BJ (cell line): Measurements from ENCODE around the gene MYBPC1. TPM values are rescaled to one million over a fixed set of nuclear protein-coding genes. Genes with fewer than 3 reads are reported as not detected.

Experiments used
- CTCF ChIA-PET: fragments of 350-600 bp; formaldehyde crosslinking; extraction: SDS; loops from one replicate; lab custom pipeline; 2021; ENCODE audit warnings: antibody characterized with exemption, inconsistent platforms; lab: Yijun Ruan, JAX
- POLR2A ChIA-PET: fragments of 300-600 bp; sonication (Branson Sonifier 250); formaldehyde crosslinking; extraction: SDS; loops from one replicate; lab custom pipeline; 2021; ENCODE audit warnings: antibody characterized with exemption; lab: Charles Lee
- DNase-seq: peaks from one replicate; pipeline ENCODE4 v3.0.0-alpha.2; 2011; ENCODE audit warnings: low read depth
- H3K27me3 ChIP-seq: 2 replicates; pipeline ENCODE4 v1.6.0; 2011; ENCODE audit warnings: low read length; ENCODE audit not compliant: control insufficient read depth, insufficient read depth
- H3K36me3 ChIP-seq: 2 replicates; pipeline ENCODE4 v1.5.1; 2011; ENCODE audit warnings: low read length; ENCODE audit not compliant: control insufficient read depth, insufficient read depth
- H3K4me3 ChIP-seq: 2 replicates; pipeline ENCODE4 v1.5.1; 2011; ENCODE audit warnings: low read depth, mild to moderate bottlenecking, control low read depth, low read length
- CTCF ChIP-seq: IDR thresholded peaks from 2 replicates; pipeline ENCODE4 v1.5.1; 2011; ENCODE audit warnings: low read depth, mild to moderate bottlenecking, control low read depth, inconsistent platforms, low read length, moderate library complexity; ENCODE audit not compliant: insufficient read depth
- polyA plus RNA-seq: library from polyadenylated mRNA; depleted of rRNA; stranded (reverse); fragments of >200 nt; gene quantifications from 2 replicates; pipeline ENCODE4 v1.2.3, GENCODE V29; 2011

MYBPC1 gene
- polyA plus RNA-seq, 1 experiment = not detected

- CTCF ChIA-PET = no interaction called here
- peak within 1 kb of the TSS; percentile 74 for H3K4me3 ChIP-seq
Observed at GRCh38 chr12:101697197-101697929, 102.6 kb downstream of the MYBPC1 start, which contains the start of gene CHPT1. TSS of gene CHPT1 (plus strand) at chr12:101697640. CDS start at chr12:101697862, 222 bp downstream.

DNA sequence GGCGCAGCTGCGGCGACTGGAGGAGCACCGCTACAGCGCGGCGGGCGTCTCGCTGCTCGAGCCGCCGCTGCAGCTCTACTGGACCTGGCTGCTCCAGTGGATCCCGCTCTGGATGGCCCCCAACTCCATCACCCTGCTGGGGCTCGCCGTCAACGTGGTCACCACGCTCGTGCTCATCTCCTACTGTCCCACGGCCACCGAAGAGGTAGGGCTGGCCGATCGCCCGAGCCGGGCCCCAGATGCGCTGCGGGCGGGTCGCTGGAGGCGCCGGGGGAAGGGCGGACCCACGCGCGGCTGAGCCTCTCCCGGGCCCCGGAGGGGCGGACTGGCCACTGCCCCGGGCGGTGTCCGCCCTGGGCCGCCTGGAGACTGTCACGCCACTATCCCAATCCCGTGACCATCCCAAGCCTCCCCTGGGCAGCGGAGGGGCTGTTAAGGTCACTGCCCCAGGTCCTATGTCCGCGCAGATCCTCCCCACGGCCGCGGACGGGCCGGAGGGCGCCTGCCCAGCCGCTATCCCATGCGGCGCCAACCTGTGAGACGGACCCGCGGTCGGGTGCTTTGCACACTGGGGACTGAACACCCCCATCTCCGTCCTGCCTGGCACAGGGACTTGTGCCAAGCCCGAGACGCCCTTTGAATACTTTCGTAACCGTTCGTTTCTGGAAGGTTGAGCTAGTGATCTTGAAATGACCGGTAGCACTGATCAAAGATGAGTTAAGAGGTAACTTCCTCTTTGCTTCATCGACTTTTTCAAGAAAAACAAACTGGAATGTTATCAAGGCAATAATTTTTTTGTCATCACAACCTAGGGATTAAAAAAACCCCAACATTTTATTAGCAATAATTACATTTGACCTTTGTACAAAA lies 103.4 kb downstream of the MYBPC1 start:
- H3K36me3 ChIP-seq = no peaks in the 10 kb centered on the region
- CTCF ChIA-PET = no interaction called here
- TF ChIP-seq CTCF = no peak
- no peak for DNase-seq
- no peaks in the 10 kb centered on the region for H3K27me3 ChIP-seq
- POLR2A ChIA-PET = interaction anchor here (0.7 kb wide), 1 partner anchor 173 kb away, joined by 4 read pairs; no protein-coding TSS in a partner anchor
- peak overlapping the region; percentile 74 for H3K4me3 ChIP-seq

More at GRCh38 chr12:101697197-101697929, 102.6 kb downstream of the MYBPC1 start, which contains the start of gene CHPT1:
- POLR2A ChIA-PET = no interaction called here
- no peaks in the 10 kb centered on the region for H3K36me3 ChIP-seq
- DNase-seq = no peak
- H3K27me3 ChIP-seq = no peaks in the 10 kb centered on the region
- TF ChIP-seq CTCF = no peak

DNA sequence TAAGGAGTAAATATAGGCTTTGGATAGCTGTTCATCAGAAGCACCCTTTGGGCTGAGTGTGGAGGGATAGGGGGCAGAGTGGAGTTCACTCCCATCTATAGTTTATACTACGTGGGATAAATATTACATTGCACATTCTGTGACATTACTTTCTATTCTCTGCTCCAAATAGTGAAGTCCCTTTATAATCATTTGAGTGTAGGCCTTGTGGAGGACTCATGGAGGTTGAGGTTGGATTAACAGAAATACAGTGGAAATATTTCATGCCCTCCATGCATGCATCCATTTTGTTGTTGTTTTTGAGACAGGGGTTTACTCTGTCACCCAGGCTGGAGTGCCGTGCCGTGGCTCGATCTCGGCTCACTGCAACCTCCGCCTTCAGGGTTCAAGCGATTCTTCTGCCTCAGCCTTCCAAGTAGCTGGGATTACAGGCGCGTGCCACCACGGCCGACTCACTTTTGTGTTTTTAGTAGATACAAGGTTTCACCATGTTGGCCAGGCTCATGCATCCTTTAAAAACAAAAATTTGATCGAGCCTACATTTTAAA lies 104.1 kb downstream of the MYBPC1 start:
- ChIA-PET CTCF (interaction anchor here (0.7 kb wide), 1 partner anchor 1679 kb away, joined by 3 read pairs; no protein-coding TSS in a partner anchor), POLR2A (interaction anchor here (0.7 kb wide), 1 partner anchor 172 kb away, joined by 4 read pairs; no protein-coding TSS in a partner anchor)
- peak overlapping the region; percentile 74 for H3K4me3 ChIP-seq
- TF ChIP-seq CTCF = peak; percentile 37
- no peak for DNase-seq
- no peaks in the 10 kb centered on the region for H3K27me3 ChIP-seq
- no peaks in the 10 kb centered on the region for H3K36me3 ChIP-seq

DNA sequence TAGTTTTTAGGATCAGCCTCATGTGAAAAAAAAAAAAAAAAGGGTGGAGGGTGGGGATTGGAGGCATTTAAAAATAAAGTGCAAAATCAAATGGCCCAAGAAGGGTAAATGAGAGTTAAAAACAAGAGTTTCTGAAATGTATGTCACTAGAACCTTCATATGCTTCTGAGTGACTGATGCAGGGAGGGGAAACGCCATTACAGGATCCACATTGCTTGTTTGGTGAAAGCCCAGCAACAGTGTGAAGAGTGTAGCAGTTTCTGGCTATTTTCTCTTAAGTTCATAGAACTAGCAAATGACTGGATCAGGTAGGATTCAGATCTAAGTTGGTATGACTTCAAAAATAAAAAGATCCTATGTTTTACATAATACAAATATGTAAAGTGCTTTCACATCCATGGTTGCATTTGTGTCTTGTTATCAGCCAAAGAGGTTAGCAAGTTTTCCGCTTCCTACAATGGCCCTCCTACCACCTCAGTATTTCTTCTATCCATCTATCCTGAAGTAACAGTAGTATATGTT lies 105.6 kb downstream of the MYBPC1 start:
- TF ChIP-seq CTCF = no peak
- H3K27me3 ChIP-seq = no peaks in the 10 kb centered on the region
- CTCF ChIA-PET = no interaction called here
- no peaks in the 10 kb centered on the region for H3K36me3 ChIP-seq
- DNase-seq = no peak
- POLR2A ChIA-PET = no interaction called here
- H3K4me3 ChIP-seq = no peak overlapping the region
